Measurements from ENCODE around the gene FCAMR.

GRCh38 chr1:206957639-206958038, 12.6 kb downstream of the FCAMR start:
- TF ChIP-seq CTCF (optimal IDR thresholded peaks at IDR 0.05 in 1 of 3, IDR thresholded peaks at IDR 0.05 in 1 of 3, conservative IDR thresholded peaks at IDR 0.05 in 1 of 3; ENCODE audit: extremely low read depth in 1 of 3, insufficient read depth in 2 of 3, low read length in 3 of 3): no peak
- no peak for TF ChIP-seq EZH2 (IDR thresholded peaks at IDR 0.05; ENCODE audit: low read length)

All from keratinocyte (primary cell).